Endothelial cell of umbilical vein (primary cell): Measurements from ENCODE around the gene OCA2. TPM values are rescaled to one million over a fixed set of nuclear protein-coding genes. Genes with fewer than 3 reads are reported as not detected.

Experiments
- BruUV-seq: library from RNA; stranded (reverse); fragments of 400-500 nt; replicated peaks from 2 replicates; lab custom pipeline; 2021; lab: Mats Ljungman, UMichigan
- CTCF ChIA-PET: fragments of 300-600, 350-600 bp; sonication (Branson Sonifier 250); formaldehyde crosslinking; loops from one replicate; lab custom pipeline; 2021; ENCODE audit warnings: antibody characterized with exemption, inconsistent platforms; lab: Charles Lee
- POLR2A ChIA-PET: fragments of 300-600, 350-600 bp; sonication (Branson Sonifier 250); formaldehyde crosslinking; loops from one replicate; lab custom pipeline; 2021; ENCODE audit warnings: antibody characterized with exemption, inconsistent platforms; lab: Charles Lee
- DNase-seq: peaks from one replicate; pipeline ENCODE4 v3.0.0-alpha.2; 2011; ENCODE audit warnings: low read depth, low spot score
- FAIRE-seq: peaks from 2 replicates; lab custom pipeline; 2011; peaks lifted over from hg19 to GRCh38; lab: Jason Lieb, UNC
- H2AFZ ChIP-seq: 2 replicates; pipeline ENCODE4 v1.6.0; 2012; ENCODE audit warnings: low read depth, low read length, control low read depth, inconsistent platforms
- H3K27ac ChIP-seq: 2 replicates; pipeline ENCODE4 v1.5.1; 2011; ENCODE audit warnings: low read depth, mild to moderate bottlenecking, control low read depth, low read length, moderate library complexity; ENCODE audit not compliant: insufficient read depth
- H3K27me3 ChIP-seq, 2 experiments: 2 replicates each; pipeline versions ENCODE4 v1.6.0 to v1.6.1; 2011; ENCODE audit warnings: low read length in 2 of 2, mixed read lengths in 1 of 2; ENCODE audit not compliant: control insufficient read depth in 2 of 2, insufficient read depth in 2 of 2
- H3K36me3 ChIP-seq, 2 experiments: 2 replicates in 1 of 2; 3 replicates in 1 of 2; pipeline ENCODE4 v1.5.1; 2011; ENCODE audit warnings: low read length in 2 of 2, mild to moderate bottlenecking in 1 of 2, moderate library complexity in 1 of 2; ENCODE audit not compliant: control insufficient read depth in 2 of 2, insufficient read depth in 2 of 2; ENCODE audit errors: extremely low read depth in 1 of 2
- H3K4me1 ChIP-seq: 3 replicates; pipeline ENCODE4 v1.5.1; 2011; ENCODE audit warnings: mild to moderate bottlenecking, low read length; ENCODE audit not compliant: control insufficient read depth, insufficient read depth; ENCODE audit errors: extremely low read depth
- H3K4me2 ChIP-seq: 2 replicates; pipeline ENCODE4 v1.6.1; 2011; ENCODE audit warnings: low read length, control low read depth, mixed read lengths; ENCODE audit not compliant: insufficient read depth
- H3K4me3 ChIP-seq, 3 experiments: fragments of 200-600 bp in 1 of 3; sonication (generic), shearing (Covaris generic) in 1 of 3; replicated peaks in 1 of 3; 2 replicates each; pipeline ENCODE4 v1.5.1; 2011 to 2016; ENCODE audit warnings: control low read depth in 3 of 3, low read length in 3 of 3, mild to moderate bottlenecking in 2 of 3, inconsistent platforms in 1 of 3, low read depth in 1 of 3, moderate library complexity in 1 of 3; ENCODE audit not compliant: insufficient read depth in 1 of 3
- H3K79me2 ChIP-seq: 2 replicates; pipeline ENCODE4 v1.6.0; 2012; ENCODE audit warnings: low read length, inconsistent platforms; ENCODE audit not compliant: control insufficient read depth, insufficient read depth
- H3K9ac ChIP-seq: replicated peaks from 2 replicates; pipeline ENCODE3; 2011; ENCODE audit warnings: low read length, control low read depth; ENCODE audit not compliant: insufficient read depth; ENCODE audit errors: extremely low read depth
- H3K9me1 ChIP-seq: replicated peaks from 3 replicates; pipeline ENCODE4 v1.6.0; 2011; ENCODE audit warnings: mild to moderate bottlenecking, low read length; ENCODE audit not compliant: control insufficient read depth, insufficient read depth; ENCODE audit errors: extremely low read depth
- H3K9me3 ChIP-seq: replicated peaks from 2 replicates; pipeline ENCODE4 v1.5.1; 2012; ENCODE audit warnings: low read length, inconsistent platforms; ENCODE audit not compliant: control insufficient read depth, insufficient read depth
- H4K20me1 ChIP-seq: replicated peaks from 2 replicates; pipeline ENCODE3; 2011; ENCODE audit warnings: mild to moderate bottlenecking, low read length; ENCODE audit not compliant: control insufficient read depth, insufficient read depth; ENCODE audit errors: extremely low read depth
- EZH2 ChIP-seq: IDR thresholded peaks from 2 replicates; pipeline ENCODE4 v1.6.1; 2012; ENCODE audit warnings: borderline replicate concordance, low read depth, mild to moderate bottlenecking, moderate library complexity, low read length, inconsistent platforms; ENCODE audit not compliant: severe bottlenecking
- FOS ChIP-seq: IDR thresholded peaks from 2 replicates; pipeline ENCODE4 v1.6.1; 2011; ENCODE audit warnings: mild to moderate bottlenecking, low read length, moderate library complexity, borderline replicate concordance; ENCODE audit not compliant: insufficient read depth
- GATA2 ChIP-seq: IDR thresholded peaks from 2 replicates; pipeline ENCODE4 v1.7.0; 2011; ENCODE audit warnings: low read depth, mild to moderate bottlenecking, moderate library complexity, mixed read lengths, low read length; ENCODE audit not compliant: insufficient read length, insufficient read depth
- JUN ChIP-seq: IDR thresholded peaks from 2 replicates; pipeline ENCODE4 v1.6.1; 2011; ENCODE audit warnings: borderline replicate concordance, low read depth; ENCODE audit not compliant: insufficient read length, insufficient read depth
- MYC ChIP-seq: IDR thresholded peaks from one replicate; pipeline ENCODE4 v1.6.1; 2011; ENCODE audit warnings: mild to moderate bottlenecking, low read depth, low read length
- POLR2A ChIP-seq: IDR thresholded peaks from 2 replicates; pipeline ENCODE4 v1.6.1; 2012; ENCODE audit warnings: low read depth, mild to moderate bottlenecking, control low read depth, low read length
- POLR2AphosphoS5 ChIP-seq: IDR thresholded peaks from 2 replicates; pipeline ENCODE4 v1.6.1; 2012; ENCODE audit warnings: low read depth, mild to moderate bottlenecking, control low read depth, low read length, moderate library complexity; ENCODE audit not compliant: insufficient read depth
- dilution Hi-C: fragments of 300-500 bp; cut with MboI; formaldehyde crosslinking; loops from one replicate; pipeline ENCODE4 v1.15.0; 2019; ENCODE audit warnings: low sequenced_read_pairs; ENCODE audit not compliant: extremely low pct_ligation_motif_present
- intact Hi-C: fragments of 100-400 bp; cut with micrococcal nuclease; formaldehyde crosslinking; loops from one replicate; pipeline ENCODE4 v1.10.0; 2022
- polyA plus RNA-seq, 4 experiments: library from polyadenylated mRNA; depleted of rRNA in 3 of 4; stranded (reverse) in 3 of 4; unstranded in 1 of 4; fragments of >200 nt; gene quantifications; 2 replicates each; pipeline versions ENCODE4 v1.2.1 to v1.2.3, GENCODE V29; 2011 to 2012; ENCODE audit warnings: missing spikeins in 1 of 4
- total RNA-seq: library from RNA; stranded (reverse); gene quantifications from 2 replicates; pipeline ENCODE4 v1.2.3, GENCODE V29; 2021
- TF ChIP-seq, protein P1 (sequence below), 2 donors: IDR thresholded peaks; 1 replicate in 1 of 2; 2 replicates in 1 of 2; pipeline ENCODE4 v1.5.1; 2011; ENCODE audit warnings: low read length in 2 of 2, mild to moderate bottlenecking in 2 of 2, moderate library complexity in 2 of 2, control low read depth in 1 of 2, inconsistent platforms in 1 of 2, low read depth in 1 of 2; ENCODE audit not compliant: insufficient read depth in 1 of 2; ENCODE audit errors: extremely low read depth in 1 of 2
- TF ChIP-seq, protein P2 (sequence below): IDR thresholded peaks from 2 replicates; pipeline ENCODE4 v1.6.1; 2011; ENCODE audit not compliant: insufficient read depth, insufficient read length

The OCA2 gene
- total and polyA plus RNA-seq, 2 donors (not counting 3 experiments of a cell fraction or from before 2014, with no cell fraction given): not detected

DNA sequence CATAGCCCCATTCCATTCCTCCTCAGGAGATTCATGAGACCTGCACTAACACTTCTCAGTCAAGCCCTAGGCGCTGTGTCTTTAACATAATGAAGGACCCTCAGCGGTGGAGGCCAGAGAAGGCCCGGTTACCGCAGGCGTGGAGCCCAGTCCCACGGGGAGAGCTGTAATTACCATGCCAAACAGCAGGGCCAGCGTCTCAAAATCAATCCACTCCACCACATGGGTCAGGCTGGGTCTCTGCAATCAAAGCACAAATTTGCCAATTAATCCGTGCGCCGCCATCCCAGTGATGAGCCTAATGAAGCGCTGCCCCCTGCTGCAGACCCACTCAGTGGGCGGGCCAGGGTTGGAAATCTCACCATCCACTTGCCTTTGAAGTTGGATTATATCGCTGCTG, 109.7 kb downstream of the OCA2 start:
- Histone ChIP-seq H2AFZ (no peak overlapping the region), H3K9me3 (peaks cover 6% of the 10 kb centered on the region), H3K4me3 (no peak overlapping the region), H3K4me2 (no peak overlapping the region), H3K9ac (no peak overlapping the region), H3K27ac (no peak overlapping the region), H3K9me1 (no peaks in the 10 kb centered on the region), H3K27me3 (no peaks in the 10 kb centered on the region), H3K36me3 (no peaks in the 10 kb centered on the region), H4K20me1 (no peaks in the 10 kb centered on the region), H3K79me2 (no peaks in the 10 kb centered on the region), H3K4me1 (no peaks in the 10 kb centered on the region)
- FAIRE-seq (no peak), DNase-seq (no peak)
- dilution Hi-C loops (no loop called here), intact Hi-C loops (no loop called here)
- BruUV-seq: no TSS peak
- ChIA-PET CTCF (no interaction called here), POLR2A (no interaction called here)
- TF ChIP-seq GATA2: no peak
- no peak for TF ChIP-seq EZH2
- TF ChIP-seq FOS: no peak
- no peak for TF ChIP-seq MYC
- no peak for TF ChIP-seq POLR2A
- no peak for TF ChIP-seq JUN
- TF ChIP-seq POLR2AphosphoS5: no peak

DNA sequence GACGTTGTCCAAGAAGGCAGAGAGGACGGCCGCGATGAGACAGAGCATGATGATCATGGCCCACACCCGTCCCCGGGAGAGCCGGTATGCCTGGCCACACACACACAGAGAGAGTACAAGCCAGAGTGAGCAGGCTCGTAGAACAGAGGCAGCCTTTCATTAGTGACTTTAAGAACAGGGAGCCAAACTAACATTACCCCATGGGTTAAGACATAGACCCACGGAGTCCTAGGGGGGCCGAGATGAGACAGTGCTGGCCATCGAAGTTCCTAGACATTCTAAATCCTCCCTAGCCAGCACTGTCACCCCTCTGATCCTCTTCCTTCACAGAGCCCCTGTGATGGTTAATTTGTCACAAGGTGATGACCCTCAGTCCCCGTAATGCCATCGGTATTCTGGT, 114.0 kb downstream of the OCA2 start:
- Histone ChIP-seq H3K9me1 (no peaks in the 10 kb centered on the region), H3K36me3 (no peaks in the 10 kb centered on the region), H3K4me1 (no peaks in the 10 kb centered on the region), H3K79me2 (no peaks in the 10 kb centered on the region), H3K27me3 (no peaks in the 10 kb centered on the region), H3K9ac (no peak overlapping the region), H3K4me3 (no peak overlapping the region), H3K27ac (no peak overlapping the region), H4K20me1 (no peaks in the 10 kb centered on the region), H3K9me3 (peaks cover 5% of the 10 kb centered on the region), H2AFZ (no peak overlapping the region), H3K4me2 (no peak overlapping the region)
- ChIA-PET CTCF (no interaction called here), POLR2A (no interaction called here)
- intact Hi-C loops: no loop called here
- TF ChIP-seq, protein P1, sequence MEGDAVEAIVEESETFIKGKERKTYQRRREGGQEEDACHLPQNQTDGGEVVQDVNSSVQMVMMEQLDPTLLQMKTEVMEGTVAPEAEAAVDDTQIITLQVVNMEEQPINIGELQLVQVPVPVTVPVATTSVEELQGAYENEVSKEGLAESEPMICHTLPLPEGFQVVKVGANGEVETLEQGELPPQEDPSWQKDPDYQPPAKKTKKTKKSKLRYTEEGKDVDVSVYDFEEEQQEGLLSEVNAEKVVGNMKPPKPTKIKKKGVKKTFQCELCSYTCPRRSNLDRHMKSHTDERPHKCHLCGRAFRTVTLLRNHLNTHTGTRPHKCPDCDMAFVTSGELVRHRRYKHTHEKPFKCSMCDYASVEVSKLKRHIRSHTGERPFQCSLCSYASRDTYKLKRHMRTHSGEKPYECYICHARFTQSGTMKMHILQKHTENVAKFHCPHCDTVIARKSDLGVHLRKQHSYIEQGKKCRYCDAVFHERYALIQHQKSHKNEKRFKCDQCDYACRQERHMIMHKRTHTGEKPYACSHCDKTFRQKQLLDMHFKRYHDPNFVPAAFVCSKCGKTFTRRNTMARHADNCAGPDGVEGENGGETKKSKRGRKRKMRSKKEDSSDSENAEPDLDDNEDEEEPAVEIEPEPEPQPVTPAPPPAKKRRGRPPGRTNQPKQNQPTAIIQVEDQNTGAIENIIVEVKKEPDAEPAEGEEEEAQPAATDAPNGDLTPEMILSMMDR (IDR thresholded peaks at IDR 0.05; ENCODE audit: extremely low read depth in 1 of 2, insufficient read depth in 1 of 2, low read depth in 1 of 2, low read length in 2 of 2): no peak
- no peak for TF ChIP-seq FOS
- TF ChIP-seq POLR2AphosphoS5: no peak
- TF ChIP-seq, protein P2, sequence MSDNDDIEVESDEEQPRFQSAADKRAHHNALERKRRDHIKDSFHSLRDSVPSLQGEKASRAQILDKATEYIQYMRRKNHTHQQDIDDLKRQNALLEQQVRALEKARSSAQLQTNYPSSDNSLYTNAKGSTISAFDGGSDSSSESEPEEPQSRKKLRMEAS: no peak
- TF ChIP-seq JUN: no peak
- no peak for TF ChIP-seq GATA2
- no peak for TF ChIP-seq MYC
- TF ChIP-seq POLR2A: no peak
- no peak for TF ChIP-seq EZH2
- DNase-seq (no peak), FAIRE-seq (no peak)
- BruUV-seq: no TSS peak
- dilution Hi-C loops: no loop called here
